Subcutaneous adipose tissue (tissue), 4 donors: ENCODE results near the gene HSD11B1L. TPM values are rescaled to one million over a fixed set of nuclear protein-coding genes. Genes with fewer than 3 reads are reported as not detected.

ENCODE experiments used
- total RNA-seq, 4 donors: library from RNA; depleted of rRNA; stranded (reverse); fragments of >200 nt; gene quantifications; one replicate each; pipeline ENCODE4 v1.1.0, GENCODE V29; 2016
- TF ChIP-seq, protein P1 (sequence below): fragments of 450-650 bp; IDR thresholded peaks from one replicate; pipeline ENCODE4 v1.5.1; 2016; ENCODE audit warnings: low read depth, mild to moderate bottlenecking, control low read depth, antibody characterized with exemption, moderate library complexity

Gene HSD11B1L
- total RNA-seq, 4 donors from 2014 or later, result 4.1 to 13.4 (median 7.6) TPM

DNA sequence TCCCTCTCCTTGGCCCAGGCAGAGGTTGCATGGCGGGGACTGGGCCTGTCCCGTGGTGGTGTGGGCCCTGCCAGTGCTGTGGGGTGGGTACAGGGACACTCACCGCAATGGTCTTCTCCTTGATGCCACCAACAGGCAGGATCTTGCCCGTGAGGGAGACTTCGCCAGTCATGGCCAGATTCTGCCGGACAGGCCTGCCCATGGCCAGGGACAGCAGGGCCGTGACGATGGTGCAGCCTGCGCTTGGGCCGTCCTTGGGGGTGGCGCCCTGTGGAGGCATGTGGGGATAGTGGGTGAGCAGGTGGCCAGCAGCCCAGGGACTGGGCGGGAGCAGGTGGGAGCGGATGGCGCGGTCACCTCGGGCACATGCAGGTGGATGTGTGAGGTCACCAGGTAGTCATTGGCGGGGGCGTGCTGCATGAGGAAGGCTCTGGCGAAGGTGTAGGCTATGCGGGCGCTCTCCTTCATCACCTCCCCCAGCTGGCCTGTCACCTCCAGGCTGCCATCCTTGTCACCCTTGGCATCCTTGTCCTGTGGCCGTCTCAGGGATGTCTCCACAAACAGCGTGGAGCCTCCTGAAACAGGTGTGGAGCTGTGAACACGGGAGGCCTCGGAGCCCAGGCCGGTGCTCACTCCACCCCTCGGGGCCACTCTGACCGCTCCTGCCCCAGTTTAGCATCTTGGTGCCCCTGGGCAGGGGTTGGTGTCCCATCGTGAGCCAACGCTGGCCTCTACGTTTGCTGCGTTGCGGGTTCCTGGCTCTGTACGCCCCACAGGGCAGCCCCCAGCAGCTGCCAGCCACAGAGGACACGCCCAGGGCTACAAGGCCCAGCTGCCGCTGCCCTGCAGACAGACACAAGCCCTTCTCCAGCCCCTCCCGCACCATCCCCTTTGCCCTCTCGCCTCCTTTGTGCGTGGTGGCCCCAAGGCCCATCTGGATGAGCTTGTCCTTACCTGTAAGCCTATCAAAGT lies 12.7 kb downstream of the HSD11B1L start:
- TF ChIP-seq, protein P1, sequence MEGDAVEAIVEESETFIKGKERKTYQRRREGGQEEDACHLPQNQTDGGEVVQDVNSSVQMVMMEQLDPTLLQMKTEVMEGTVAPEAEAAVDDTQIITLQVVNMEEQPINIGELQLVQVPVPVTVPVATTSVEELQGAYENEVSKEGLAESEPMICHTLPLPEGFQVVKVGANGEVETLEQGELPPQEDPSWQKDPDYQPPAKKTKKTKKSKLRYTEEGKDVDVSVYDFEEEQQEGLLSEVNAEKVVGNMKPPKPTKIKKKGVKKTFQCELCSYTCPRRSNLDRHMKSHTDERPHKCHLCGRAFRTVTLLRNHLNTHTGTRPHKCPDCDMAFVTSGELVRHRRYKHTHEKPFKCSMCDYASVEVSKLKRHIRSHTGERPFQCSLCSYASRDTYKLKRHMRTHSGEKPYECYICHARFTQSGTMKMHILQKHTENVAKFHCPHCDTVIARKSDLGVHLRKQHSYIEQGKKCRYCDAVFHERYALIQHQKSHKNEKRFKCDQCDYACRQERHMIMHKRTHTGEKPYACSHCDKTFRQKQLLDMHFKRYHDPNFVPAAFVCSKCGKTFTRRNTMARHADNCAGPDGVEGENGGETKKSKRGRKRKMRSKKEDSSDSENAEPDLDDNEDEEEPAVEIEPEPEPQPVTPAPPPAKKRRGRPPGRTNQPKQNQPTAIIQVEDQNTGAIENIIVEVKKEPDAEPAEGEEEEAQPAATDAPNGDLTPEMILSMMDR, result no peak

- TF ChIP-seq, protein P1, result no peak
Measured at GRCh38 chr19:5694167-5694955, 13.5 kb downstream of the HSD11B1L start.

DNA sequence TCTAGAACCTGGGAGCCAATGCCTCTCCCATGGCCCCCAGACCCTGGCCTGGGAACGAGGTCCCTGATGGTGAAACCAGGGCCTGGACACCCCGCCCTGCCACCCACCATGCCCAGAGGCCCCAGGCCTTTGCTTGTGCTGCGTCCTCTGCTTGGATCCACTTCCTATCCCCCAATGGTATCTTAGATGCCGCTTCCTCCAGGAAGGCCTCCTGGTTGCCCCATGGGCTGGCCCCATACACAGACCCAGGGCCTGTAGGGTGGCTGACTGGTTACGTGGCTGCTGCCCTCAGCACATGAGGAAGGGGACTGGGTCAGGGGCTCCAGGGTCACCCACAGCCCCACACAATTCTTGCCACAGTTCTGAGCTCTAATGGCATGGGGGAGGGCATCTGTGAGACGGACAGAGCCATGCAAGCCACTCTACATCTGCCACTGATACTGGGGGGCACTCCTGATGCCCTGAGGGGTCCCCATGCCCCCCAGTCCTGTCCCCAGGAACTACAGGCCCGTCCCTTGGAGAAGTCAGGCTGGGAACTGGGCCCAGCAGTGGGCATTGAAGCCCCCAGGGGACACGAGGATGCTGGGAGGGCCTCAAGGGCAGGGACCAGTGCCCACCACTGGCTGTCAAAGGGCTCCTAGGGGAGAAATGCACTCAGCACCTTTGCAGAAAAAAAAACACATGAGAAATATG lies 14.3 kb downstream of the HSD11B1L start:
- TF ChIP-seq, protein P1, result no peak

GRCh38 chr19:5695649-5696195 lies 14.9 kb downstream of the HSD11B1L start:
- TF ChIP-seq, protein P1, result no peak

- TF ChIP-seq, protein P1, result no peak
Measured at GRCh38 chr19:5696196-5697021, 15.6 kb downstream of the HSD11B1L start.

GRCh38 chr19:5697022-5697889 lies 16.4 kb downstream of the HSD11B1L start:
- TF ChIP-seq, protein P1, result no peak
